Ovary (tissue), 3 donors: ENCODE data around the gene PLOD1.

Experiments
- POLR2A ChIP-seq: fragments of 450-650 bp; IDR thresholded peaks from one replicate; pipeline ENCODE4 v1.6.1; 2017; ENCODE audit warnings: antibody characterized with exemption, mild to moderate bottlenecking, moderate library complexity
- TF ChIP-seq, protein P1 (sequence below), 3 donors: fragments of 450-650 bp in 2 of 3; fragments of 200-600 bp in 1 of 3; IDR thresholded peaks; one replicate each; pipeline versions ENCODE4 v1.5.1 to v1.8.0; 2016 to 2022; ENCODE audit warnings: antibody characterized with exemption in 3 of 3, mild to moderate bottlenecking in 1 of 3
- donor health status: DM: no; HTN: no; CAD: no.

DNA sequence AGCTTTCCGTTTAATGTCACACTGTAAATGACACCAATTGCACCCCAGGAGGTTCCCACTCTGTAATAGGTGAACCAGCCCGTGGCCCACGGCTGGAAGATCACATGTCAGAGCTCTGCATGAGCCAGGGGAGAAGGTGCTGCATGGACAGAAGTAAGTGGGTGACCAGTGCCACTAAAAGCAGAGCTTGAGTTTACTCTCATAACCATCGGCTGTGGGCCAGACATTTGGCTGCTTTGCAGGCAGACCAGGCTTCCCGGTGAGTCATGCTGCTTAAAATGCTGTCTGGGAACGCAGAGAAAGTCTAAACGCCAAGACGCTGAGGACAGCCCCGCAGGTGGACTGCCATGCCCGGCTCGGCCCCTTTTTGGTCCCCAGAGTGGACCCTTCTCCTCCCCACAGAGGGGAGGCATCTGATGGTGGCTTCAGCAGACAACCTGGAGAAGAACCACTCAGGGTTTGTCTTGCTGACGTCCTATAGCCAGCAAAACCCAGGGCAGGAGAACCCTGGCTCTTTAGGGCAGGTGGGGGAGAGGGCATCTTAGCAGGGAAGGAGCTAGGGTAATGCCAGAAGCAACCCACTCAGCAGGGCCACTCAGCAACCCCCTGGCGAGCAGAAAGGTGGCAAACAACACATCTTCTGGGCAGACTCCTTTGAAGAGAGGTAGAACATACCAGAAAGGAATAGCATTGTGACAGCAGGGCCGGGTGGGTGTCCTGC lies 15.6 kb upstream of the PLOD1 start:
- TF ChIP-seq, protein P1, sequence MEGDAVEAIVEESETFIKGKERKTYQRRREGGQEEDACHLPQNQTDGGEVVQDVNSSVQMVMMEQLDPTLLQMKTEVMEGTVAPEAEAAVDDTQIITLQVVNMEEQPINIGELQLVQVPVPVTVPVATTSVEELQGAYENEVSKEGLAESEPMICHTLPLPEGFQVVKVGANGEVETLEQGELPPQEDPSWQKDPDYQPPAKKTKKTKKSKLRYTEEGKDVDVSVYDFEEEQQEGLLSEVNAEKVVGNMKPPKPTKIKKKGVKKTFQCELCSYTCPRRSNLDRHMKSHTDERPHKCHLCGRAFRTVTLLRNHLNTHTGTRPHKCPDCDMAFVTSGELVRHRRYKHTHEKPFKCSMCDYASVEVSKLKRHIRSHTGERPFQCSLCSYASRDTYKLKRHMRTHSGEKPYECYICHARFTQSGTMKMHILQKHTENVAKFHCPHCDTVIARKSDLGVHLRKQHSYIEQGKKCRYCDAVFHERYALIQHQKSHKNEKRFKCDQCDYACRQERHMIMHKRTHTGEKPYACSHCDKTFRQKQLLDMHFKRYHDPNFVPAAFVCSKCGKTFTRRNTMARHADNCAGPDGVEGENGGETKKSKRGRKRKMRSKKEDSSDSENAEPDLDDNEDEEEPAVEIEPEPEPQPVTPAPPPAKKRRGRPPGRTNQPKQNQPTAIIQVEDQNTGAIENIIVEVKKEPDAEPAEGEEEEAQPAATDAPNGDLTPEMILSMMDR (IDR thresholded peaks at IDR 0.05), result no peak
- no peak for TF ChIP-seq POLR2A
